Measurements from ENCODE around the gene ABI3. TPM values are rescaled to one million over a fixed set of nuclear protein-coding genes. Genes with fewer than 3 reads are reported as not detected.

Gene ABI3
- total RNA-seq, 1 donor from 2014 or later, result 15.8 TPM

DNA sequence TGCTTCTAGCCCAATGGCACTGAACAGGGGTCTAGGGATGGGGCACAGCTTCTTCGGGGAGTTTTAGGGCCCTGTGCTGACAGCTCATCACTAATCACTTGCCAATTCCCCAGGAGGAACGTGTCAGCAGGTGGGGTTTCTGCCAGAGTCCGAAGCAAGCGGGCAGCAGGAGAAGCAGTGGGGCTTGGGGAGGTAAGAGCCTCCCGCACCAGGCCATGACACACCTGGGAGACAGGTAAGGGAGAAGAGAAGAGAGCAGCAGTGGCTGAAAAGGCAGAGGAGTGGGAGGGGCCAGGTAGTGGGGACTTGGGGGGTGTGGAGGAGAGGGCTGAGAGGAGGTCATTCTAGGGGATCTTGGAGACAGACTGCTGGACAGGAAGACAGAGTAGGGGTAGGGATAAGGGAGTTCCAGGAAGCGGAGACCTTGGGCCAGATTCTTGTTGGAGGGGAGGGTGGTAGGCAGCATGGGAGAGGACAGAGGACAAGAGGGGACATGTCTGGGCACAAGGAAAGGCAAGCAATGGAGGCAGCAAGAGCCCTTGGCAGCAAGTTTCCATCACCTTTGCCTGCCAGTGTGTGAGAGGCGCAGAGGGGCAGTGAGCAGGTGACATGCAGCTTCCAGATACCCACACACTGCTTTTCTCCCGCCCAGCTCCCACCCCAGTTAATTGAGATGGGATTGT is 15.2 kb downstream of the ABI3 start:
- DNase-seq (ENCODE audit: low spot score), result no peak

DNA sequence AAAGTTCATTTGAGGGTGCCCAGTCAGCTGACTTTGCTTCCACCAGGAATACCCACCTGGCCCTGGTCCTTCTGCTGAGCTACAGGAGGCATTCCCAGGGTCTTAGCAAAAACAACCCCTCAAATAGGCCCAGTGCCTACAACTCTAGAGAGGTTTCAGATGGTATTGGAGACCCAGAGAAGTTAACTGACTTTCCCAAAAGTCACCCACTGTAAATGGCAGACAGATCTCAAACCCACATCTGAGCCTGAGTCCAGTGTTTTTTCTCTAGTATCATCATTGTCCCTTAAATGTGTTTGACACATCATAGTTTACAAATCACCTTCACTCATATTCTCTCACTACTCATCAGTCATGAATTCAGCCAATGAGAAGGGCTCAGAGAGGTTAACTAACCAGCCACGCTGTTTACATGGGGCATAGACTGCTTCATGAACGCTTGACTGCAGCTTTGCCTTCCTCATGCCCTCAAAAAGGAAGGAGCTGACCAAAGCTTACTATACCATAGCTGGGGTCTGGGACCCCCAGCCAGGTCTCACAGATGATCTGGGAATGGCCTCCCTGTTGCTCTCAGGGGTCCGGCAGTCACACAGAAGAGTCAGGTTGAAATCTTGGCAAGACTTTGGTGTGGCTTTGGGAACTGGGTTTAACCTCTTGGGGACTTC is 16.4 kb downstream of the ABI3 start:
- no peak for DNase-seq (ENCODE audit: low spot score)

DNA sequence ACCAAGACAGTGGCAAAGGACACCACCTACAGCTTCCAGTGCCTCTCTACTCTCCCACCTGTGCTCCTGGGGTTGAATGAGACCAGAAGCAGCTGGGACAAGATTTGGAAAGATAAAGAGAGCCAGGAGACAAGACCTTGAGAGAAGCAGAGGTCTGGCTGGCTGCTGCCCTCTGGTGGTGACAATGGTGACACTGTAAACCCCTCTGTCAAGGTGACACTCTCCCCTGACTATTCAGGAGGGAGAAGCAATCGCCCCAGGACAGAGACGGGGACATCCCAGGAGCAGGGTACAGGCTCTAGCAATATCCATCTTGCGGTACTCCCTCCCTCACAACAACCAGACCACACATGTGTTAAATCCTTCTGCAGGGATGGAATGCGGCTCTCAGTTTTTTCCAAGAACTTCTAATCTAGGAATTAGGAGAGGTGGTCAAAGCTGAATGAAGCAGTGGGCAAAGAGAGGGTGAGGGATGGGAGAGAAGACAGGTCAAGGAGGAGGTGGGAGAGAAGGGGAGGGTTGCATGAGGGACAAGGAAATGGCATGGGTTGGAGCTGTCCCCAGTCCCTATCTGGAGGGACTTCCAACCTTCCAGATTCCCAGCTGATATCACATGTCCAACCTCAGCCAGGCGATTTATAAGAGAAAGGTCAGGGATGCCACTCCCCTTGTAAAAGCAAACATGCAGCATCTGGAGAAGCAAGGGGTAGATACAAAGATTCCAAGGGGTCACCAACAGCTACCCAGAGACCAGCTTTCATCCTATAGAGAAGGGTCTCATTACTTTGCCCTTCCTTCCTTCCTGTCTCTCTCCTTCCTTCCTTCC is 17.1 kb downstream of the ABI3 start:
- DNase-seq (ENCODE audit: low spot score), result peak; percentile 74

DNA sequence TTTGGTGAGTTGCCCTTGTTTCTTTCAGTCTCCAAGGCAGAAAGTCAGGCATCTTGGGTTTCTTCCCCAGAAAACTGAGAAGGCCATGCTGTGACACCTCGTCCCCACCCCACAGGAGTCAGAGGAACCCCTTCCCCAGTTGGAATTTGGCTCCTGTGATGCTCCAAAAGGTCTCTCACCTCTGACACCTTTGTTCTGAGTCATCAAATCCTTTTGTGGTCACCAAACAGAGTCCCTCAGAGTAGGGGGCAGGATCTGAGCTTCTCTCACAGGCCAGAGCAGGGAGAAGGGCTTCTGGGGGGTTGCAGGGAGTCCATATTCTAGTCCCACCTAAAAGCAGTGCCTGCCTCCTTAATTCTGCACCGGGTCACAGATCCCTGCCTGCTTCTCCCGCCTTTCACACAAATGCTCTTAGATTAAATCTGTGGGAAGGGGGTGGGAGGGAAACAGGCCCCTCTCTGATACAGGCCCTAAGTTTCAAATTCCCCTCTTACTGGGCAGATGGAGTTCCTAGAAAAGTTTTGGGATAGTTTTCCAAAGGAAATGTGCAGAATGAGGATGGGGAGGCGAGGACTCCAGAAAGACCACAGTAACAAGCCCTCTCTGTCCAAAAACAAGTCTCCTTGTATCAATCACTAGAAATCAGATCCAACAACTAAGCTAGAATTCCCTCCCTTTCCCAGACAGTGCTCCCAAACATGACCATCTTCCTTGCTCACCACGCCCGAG is 18.7 kb downstream of the ABI3 start:
- no peak for DNase-seq (ENCODE audit: low spot score)

DNA sequence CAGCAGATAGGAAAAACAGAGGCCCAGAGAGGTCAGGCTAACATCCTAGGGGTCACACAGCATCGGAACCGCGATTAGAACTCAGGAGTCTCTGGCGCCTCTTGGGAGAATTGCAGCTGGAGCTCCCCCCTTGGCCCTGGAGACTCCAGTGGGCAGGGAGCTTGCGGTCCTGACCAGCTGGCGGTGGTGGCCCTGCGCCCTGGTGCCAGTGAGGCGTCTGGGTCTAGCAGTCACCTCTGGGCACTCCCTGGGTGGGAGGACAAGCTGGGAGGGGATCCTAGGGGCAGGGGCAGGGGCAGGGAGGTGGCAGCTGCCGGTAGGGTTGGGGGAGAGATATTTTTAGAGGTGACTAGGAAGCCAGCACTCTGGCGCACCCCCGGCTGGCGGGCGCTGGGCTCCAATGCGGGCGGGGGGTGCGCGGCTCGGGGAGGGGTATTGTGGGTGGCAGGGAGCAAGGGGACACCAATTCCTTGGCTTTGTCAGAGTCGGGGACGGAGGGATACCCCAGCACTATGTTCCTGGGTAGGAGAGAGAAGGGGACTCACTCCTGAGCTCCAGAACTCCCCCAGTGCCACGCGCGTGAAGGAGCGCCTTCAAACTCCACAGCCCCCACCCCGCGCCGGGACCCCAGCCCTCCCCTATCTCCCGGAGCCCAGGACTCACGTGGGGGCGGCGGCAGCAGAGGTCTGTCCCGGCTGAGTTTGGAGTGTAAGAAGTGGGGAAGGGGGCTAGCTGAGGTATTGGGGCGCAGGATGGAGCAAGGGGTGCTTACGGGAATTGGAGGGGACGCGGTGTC is 19.5 kb downstream of the ABI3 start:
- DNase-seq (ENCODE audit: low spot score), result no peak

DNA sequence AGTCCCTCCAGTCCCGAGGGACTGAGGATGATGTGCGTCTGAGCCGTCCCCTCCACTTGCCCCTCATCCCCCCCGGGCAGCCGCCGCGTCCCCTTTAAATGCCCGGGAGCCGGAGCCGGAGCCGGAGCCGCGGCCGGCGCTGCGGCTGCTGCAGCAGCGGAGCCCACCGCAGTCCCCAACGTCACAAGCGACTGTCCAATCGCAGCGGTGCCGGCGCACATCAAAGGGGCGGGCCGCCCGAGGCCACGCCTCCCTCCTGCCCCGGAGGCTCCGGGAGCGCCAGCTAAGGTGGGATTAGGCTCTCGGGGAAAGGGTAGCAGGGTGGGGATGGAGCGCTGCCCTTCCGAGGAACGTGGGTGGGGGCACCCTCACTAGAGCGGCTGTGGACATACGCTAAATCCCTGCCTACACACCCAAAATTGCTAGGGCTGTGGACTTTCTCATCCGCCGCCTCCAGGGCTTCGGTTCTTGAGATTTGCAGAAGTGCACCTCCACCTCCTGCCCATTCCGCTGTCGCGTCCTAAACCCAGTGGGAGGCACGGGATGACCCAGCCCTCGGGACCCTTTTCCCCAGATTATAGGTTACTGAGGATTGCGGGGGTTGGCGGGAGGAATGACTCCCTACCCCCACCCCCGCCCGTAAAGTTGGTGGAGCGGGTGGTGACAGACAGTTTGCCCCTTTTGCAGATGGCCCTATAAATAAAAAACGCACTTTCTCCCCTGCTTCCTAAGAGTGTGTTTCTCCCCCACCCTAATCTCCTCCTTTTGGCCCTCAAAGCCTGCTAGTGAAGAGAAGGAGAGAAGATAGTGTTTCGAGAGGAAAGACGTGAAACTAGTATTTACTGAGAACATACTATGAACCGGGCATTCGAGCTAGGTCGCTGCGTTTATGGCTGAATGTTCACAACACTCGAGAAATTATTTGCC is 20.4 kb downstream of the ABI3 start, which contains the start of gene PHOSPHO1:
Gene PHOSPHO1 (minus strand): TSS at position 152 of the 927 bp plus-strand sequence. CDS start 4,096 bp downstream, outside the sequence.
- peak; percentile 87 for DNase-seq (ENCODE audit: low spot score)

DNA sequence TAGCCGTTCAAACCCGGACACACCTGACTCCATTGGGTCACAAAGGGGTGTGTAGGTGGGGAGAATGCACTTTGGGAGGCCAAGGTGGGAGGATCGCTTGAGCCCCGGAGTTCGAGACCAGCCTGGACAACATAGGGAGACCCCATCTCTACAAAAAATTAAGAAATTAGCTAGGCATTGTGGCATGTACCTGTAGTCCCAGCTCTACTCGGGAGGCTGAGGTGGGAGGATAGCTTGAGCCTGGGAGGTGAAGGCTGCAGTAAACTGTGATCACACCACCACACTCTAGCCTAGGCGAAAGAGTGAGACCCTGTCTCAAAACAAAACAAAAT is 21.0 kb downstream of the ABI3 start:
- DNase-seq (ENCODE audit: low spot score), result no peak

DNA sequence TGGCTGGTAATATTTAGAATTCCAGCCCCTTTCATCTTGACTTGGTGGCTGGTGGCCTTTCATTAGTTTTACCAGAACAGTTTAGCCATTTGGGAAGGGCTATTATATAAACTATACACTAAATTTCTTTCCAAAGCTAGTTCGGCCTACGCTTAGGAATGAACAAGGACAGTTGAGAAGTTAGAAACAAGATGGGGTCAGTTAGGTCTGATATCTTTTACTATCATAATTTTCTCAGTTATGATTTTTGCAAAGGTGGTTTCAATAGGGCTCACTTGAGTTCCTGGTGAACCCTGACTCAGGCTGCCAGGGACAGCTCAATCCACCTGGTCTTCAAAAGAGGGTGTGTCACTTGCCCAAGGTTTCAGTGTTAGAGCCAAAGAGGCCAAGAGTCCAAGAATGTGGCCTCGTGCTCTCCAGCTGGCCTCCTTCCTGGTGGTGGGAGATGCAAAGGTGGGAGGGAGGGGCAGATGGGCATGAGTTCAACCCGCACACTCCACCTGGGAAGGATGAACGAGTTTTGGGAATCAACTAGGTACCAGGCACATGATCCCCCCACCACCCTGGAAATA is 24.1 kb downstream of the ABI3 start:
- no peak for DNase-seq (ENCODE audit: low spot score)

DNA sequence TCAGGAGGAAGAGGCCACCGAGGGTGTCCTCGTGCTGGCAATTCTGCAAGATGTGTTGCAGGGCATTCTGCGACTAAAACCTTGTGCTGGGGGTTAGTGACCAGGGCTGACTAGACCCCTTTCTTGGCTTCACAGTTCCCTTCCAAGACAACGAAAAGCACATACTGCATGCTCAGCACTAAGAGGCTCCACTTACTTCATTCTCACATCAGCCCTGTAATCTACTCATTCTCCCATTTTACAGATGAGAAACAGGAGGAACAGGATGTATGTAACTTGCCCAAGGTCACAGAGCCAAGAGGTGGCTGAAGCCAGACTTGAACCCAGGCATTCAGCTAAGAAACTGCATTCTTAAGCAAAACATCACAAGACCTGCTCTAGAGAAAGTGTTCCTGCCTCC is 25.4 kb downstream of the ABI3 start:
- no peak for DNase-seq (ENCODE audit: low spot score)

DNA sequence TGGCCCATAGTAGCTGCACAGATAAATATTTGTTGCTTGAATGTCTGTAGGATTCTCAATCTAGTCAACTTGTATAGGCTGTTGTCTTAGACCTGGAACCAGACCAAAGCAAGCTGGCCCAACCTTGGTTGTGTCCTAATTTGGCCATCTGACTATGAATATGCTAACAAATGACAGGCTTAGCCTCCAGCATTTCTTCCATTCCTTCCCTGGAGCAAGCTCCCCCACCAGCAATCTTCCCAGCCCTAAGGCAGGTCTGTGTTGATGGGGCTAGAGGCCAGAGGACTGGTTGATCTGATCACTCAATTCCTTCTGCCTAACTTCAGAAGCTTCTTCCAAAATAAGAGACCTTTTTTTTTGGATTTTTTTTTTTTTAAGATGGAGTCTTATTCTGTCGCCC is 29.5 kb downstream of the ABI3 start:
- DNase-seq (ENCODE audit: low spot score), result no peak

DNA sequence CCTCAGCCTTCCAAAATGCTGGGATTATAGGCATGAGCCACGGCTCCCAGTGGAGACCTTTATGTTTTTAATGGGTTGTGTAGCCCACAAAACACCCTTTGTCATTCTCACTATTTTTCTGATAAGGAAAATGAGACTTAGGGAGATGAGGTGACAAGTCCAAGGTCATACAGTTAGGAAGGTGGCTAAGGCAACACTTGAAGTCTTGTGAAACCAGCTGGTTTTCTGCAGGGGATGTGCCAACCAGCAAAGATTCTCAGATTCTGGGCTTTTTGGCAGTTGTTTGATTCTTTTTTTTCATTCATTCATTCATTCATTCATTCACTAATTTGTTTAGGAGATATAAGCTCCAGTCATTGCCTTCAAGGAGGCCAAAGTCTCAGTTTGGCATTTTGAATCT is 30.1 kb downstream of the ABI3 start:
- no peak for DNase-seq (ENCODE audit: low spot score)

DNA sequence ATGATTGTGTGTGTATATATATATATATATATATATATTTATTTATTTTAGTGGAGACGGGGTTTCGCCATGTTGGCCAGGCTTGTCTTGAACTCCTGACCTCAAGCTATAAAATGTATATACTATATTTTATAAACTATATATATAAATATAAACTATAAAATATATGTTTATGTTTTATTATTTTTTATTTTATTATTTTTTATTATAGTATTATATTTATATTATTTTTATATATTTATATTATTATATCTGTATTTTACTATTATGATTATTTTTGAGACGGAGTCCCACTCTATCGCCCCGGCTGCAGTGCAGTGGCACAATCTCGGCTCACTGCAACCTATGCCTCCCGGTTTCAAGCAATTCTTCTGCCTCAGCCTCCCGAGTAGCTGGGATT is 30.5 kb downstream of the ABI3 start:
- no peak for DNase-seq (ENCODE audit: low spot score)

DNA sequence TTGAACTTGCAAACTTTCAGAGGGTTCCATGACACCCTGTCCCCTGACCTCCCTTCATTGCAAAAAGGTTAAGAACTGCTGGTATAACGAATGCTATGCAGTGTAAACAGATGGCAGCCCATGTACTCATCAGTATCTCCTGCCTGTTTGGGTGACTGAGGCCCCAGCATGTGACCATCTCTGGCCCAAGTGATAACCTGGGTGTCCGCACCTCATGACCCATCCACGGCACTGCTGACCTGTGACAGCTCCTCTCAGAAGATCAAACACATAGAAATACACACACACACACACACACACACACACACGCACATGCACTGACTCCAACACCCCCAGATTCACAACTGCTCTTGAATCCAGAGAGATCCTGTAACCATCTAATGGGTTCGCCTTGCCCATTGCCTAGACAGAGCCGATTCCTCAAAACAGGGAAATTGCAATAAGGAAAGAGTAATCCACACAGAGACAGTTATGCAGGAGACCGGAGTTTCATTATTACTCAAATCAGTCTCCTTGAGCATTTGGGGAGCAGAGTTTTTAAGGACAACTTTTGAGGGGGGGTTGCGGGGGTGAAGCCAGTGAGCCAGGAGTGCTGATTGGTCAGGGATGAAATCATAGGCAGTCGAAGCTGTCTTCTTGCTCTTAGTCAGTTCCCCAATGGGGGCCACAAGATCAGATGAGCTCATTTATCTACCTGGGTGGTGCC is 31.3 kb downstream of the ABI3 start:
- DNase-seq (ENCODE audit: low spot score), result no peak

DNA sequence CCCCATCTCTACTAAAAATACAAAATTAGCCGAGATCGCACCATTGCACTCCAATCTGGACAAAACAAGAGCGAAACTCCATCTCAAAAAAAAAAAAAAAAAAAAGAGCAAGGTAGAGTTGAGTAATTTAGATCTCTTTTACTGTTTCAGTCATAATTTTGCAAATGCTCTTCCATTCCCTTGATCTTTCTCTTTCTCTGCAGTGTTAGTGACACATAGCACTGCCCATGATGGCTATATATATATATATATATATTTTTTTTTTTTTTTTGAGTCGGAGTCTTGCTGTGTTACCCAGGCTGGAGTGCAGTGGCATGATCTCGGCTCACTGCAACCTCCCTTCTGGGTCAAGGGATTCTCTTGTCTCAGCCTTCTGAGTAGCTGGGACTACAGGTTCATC is 32.3 kb downstream of the ABI3 start:
- no peak for DNase-seq (ENCODE audit: low spot score)

DNA sequence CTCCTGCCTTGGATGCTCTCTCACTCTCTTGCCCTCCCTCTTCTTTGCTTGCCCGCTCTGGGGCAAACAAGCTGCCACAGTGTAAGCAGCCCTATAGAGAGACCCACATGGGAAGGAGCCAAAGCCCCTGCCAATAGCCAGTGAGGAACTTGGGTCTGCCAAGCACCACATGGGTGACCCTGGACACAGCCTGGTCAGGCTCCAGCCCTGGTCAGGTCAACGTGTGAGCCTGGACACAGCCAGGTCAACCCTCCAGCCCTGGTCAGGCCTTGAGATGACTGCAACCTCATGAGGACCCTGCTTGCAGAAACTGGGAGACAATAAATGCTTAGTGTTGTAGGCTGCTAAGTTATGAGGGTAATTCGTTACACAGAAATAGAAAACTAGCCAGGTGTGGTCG is 34.3 kb downstream of the ABI3 start:
- no peak for DNase-seq (ENCODE audit: low spot score)

DNA sequence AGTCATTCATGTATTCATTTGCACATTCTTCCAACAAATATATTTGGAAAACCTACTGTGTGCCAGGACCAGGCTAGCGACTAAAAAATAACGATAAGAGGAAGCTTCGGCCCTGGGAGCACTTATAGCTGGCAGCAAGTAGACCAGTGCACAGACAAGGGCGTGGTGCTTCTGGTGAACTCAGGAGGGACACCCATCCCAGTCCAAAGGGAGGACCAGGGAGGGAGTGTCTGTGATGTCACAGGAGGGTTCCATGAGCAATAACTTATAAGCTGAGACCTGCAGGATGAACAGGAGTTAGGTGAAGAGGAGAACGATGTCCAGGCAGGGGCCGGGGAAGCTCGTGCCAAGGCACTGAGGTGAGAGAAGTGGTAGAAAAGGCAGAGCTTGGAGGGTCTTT is 37.4 kb downstream of the ABI3 start:
- no peak for DNase-seq (ENCODE audit: low spot score)

DNA sequence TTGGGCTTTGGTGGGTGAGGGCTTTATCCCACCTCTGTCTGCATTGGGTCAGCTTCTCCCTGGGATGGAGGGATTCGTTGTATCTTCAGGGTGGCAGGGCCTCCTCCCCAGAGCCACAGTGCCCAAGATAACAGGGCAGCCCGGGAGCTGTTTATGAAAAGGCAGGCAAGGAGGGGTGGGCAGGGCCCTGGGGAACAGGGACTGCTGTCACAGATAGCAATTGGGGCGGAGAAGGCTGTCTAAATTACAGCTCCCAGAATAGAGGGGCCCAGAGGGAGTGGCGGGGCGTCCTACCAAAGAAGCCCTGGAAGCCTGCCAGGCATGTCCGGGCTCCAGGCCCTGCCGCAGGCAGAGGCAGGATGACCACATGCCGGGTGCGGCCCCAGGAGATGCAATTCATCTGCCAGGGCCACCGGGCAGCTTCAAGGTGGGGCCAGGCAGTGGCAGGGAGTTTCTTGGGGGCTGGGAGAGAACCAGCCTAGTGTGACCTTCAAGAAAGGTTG is 38.8 kb downstream of the ABI3 start:
- no peak for DNase-seq (ENCODE audit: low spot score)

DNA sequence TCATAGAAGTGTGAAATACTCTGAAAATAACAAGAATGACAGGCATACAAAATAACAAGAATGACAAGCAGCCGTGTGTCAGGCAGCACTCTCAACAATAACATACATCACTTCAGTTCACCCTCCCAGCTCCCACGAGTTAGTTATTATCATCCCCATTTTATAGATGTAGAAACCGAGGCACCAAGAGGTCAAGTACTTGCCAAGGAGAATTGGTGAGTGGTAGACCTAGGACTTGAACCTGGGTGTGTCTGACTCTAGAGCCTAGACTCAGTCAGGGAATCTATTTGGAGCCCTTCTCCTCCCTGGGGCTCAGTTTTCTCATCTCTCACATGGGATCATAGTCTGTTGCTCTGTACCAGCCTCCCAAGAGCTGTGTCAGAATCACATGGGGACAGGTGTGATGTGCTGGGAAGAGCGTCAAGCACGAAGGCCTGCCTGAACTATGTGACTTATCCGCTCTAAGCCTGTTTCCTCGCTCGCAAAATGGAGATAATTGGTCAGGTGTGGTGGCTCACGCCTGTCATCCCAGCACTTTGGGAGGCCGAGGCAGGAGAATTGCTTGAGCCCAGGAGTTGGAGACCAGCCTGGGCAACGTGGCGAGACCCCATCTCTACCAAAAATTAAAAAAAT is 39.5 kb downstream of the ABI3 start:
- no peak for DNase-seq (ENCODE audit: low spot score)
